GM19238 (cell line): ENCODE data around the gene HECW1.
"Not testable (repeated sequence)": the region's sequence is repeated elsewhere in the genome, so short reads cannot be mapped to it uniquely, and the experiment has no call there.

Experiments
- DNase-seq: peaks from one replicate; pipeline ENCODE4 v3.0.0; 2011; ENCODE audit warnings: low spot score; ENCODE audit not compliant: insufficient read length

HECW1 gene

DNA sequence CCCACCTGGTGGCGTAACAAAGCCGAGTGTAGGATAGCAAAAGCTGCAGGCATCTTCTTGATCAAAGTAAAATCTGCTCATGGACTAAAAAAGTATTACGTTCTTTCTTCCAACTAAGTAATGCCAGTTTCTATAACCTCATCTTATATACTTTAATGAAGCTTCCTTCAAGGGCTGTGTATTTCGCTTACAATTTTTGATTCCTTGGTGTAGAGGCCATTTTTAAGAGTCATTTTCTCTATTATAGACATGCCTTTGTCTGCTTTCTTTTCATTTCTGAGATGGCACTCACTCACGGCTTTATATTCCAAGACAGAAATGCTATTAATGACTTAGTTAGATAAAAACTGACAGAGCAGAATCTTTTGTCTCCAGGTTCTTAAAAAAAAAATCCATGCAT, 194.0 kb downstream of the HECW1 start:
- DNase-seq, result no peak

- DNase-seq, result no peak
Observed at GRCh38 chr7:43307522-43307921, 195.1 kb downstream of the HECW1 start.

DNA sequence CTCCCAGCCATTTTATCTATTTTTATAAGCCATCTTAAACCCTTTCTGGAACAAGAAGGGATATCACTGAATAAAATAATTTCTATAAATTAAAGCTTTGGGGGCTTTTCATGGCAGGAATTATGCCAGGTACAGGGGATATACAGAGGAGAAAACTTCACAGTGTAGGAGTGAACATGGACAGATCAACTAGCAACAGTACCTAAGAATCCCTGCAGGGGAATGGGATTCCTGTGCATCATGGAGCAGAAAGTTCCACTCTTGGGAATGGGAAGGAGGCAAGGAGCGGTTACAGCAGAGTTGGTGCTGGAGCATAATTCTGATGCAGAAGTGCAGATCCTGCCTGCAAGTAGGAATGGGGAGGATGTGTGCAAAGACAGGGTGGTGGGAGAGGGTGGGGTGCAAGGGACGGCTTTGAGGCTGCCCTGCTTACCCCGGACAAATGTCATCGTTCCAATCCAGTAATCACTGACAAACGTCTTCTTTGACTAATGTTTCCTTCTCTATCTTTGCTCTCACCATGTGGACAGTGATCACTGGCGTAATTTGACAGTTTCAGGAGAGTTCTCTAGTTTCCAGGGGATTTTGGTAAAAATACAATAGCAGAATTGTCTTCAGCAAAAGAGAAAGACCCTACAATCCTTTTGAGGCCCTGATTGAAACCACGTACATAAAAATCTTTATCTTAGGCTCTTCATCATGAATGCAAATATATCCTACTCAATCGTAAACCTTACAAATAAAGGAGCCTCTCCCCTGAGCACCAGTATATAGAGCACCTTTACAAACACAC, 196.7 kb downstream of the HECW1 start:
- DNase-seq, result no peak

- no peak for DNase-seq
Observed at GRCh38 chr7:43309706-43310022, 197.2 kb downstream of the HECW1 start.

GRCh38 chr7:43311052-43311451, 198.6 kb downstream of the HECW1 start:
- no peak for DNase-seq

GRCh38 chr7:43311694-43312093, 199.2 kb downstream of the HECW1 start:
- no peak for DNase-seq

DNA sequence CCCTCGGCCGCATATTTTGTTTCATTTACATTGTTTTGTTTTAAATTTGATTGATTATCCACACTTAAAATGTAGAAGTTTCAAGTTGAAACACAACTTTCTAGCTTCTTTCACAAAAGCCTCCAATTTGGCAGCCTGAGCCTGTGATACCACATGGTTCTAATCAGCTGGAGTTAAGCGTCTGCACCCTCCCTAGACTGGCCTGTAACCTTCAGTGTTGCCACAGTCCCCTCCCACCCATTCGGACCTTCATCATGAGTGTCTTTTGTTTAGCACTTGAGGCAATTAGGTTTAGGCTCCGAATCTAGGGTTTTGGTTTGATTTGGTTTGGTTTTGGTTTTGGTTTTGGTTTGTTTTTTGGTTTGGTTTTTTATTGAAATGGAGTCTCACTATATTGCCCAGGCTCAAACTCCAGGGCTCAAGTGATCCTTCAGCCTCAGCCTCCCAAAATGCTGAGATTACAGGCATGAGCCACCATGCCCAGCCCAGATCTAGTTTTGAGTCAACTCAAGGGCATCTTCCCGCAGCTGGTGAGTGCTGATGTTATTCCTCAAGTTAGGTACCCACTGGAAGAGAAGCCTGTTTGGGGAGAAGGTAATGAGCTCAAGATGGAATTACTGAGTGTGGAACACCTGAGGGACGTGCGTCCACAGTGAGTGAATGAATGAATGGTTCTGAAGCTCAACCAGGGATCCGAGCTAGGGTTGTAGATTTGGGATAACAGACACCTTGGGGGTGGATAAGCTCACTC, 201.4 kb downstream of the HECW1 start:
- no peak for DNase-seq

DNA sequence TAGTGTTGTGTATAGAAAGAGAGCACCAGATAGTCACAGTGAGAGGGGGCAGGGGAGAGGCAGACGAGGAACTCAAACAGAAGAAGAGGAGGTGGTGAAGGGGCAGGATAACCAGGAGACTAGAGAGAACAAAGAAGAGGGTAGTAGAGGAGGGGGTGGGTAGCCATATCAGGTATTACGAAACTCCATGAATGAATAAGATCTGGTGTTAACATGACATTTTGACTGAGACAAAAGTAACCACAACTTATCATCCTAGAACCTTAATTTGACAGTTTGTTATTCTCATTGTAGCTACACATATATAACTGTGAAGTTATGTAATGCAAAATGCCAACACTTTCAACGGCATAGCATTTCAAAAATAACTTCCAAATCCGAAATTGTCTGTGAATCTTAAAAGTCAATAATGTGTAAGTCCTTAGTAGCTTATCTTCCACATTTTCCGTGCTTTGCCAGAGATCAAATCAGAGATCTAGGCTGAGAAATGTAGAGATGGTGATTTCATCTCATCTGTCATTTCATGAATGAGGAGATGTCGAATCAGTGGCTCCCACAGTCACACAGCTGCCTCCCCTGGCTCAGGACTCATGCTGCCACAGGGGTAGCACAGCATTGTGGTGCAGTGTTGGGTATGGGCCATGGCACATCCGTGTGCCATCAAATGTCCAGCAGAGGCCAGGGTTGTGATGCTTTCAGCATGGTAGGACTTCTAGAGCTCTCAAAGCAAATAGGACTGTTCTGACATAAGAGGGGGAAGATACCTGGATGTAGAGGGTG, 202.1 kb downstream of the HECW1 start:
- DNase-seq, result no peak

DNA sequence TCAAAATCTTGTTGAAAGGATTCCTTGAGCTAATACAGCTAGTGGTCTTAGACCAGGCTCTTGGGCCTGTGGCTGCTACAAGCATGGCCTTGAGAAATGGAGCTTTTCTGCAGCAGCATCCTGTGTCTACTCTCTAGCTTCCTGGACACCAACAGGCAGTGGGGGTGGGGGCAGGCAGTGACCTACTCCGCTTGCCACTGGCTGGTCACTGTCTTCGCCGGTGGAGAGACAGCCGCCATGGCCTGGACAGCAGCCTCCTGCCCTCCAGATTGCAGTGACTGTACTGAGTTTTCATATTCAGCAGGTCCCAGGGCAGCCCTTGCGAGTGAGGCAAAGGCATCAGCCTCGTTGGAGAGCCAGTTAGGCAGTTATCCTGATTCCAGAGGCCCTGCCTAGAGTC, 204.6 kb downstream of the HECW1 start:
- DNase-seq, result no peak

GRCh38 chr7:43318188-43318770, 205.8 kb downstream of the HECW1 start:
- DNase-seq, result no peak

DNA sequence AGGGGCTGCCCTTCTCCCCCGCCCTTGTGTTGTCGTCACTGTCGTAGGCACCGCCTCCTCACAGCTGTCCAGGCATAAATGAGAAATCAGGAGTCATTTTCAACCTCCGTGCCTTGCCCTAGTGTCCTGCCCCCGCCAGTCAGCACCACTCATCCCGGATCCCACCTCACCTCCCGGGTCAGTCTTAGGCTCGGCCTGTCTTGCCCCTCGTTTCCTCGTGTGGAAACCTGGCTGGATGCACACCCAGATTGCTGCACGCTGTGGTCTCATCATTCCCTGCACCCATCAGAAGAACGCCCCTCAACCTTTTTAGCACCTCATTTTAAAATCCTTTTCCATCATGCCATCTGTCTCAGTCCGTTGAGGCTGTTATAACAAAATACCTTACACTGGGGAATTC, 213.1 kb downstream of the HECW1 start:
- DNase-seq, result no peak

- no peak for DNase-seq
Observed at GRCh38 chr7:43328336-43328735, 215.9 kb downstream of the HECW1 start.

DNA sequence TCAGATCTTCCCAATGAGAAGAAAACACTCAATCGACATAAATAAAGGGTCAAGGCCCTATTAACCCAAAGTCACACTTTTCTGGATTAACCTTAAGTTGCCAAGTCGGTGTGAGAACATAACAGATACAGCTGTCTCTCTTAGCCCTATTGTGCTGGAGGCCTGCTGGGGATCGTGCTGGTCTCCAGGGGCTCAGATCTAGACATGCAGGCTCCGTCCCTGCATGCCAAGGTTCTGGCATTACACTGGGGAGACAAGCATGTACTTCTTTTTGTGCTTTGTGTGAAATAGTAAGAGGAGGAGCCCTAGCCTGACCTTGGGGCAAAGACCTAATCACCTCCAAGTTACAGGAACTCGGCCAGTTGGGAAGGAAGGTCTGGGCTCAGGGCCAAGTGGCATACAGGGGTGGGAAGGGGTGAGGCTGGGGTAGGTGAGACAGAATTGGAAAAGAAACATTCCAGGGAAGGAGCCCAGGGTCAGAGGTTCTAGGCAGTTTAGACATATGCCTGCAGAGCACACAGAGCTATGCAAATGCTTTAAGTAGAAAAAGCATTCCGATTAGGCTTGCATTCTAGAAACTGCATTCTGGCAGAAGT, 216.4 kb downstream of the HECW1 start:
- DNase-seq, result no peak

DNA sequence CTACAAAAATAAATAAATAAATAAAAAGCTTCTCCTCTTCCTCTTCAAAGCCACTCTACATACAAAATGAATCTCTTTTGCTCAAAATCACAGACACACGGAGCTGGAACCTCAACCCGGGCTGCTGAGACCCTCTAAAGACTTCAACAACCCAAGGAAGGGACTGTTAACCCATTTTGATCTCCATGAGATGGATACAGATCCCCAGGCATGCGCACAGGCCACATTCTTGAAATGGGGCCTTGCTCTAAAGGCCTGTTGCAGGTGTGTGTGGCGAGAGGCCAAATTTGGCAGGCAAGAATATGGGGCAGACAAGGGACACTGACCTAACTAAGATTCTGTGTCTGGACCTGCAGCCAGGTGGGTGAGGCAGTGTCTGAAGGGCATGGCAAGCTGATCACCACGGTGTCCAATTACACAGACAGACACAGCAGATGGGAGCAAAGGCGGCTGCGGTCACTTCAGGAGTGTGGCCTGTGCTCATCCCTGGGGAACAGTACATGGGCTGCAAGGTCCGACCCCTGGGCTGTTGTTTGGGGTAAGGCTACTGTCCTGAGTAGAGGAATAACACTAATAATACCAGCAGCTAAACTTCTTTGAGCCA, 219.8 kb downstream of the HECW1 start:
- no peak for DNase-seq

DNA sequence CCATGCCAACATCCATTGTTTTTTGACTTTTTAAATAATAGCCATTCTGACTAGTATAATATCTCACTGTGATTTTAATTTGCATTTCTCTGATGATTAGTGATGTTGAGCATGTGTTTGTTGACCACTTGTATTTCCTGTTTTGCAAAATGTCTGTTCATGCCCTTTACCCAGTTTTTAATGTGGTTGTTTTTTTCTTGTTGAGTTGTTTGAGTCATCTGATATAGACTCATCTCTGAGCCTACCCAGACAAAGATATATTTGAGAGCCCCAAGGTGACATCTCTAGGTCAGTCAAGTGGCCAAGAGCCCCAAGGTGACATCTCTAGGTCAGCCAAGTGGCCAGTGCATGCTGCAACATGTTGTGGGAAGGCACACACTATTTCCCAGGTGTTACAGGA, 224.7 kb downstream of the HECW1 start:
- DNase-seq, result no peak

DNA sequence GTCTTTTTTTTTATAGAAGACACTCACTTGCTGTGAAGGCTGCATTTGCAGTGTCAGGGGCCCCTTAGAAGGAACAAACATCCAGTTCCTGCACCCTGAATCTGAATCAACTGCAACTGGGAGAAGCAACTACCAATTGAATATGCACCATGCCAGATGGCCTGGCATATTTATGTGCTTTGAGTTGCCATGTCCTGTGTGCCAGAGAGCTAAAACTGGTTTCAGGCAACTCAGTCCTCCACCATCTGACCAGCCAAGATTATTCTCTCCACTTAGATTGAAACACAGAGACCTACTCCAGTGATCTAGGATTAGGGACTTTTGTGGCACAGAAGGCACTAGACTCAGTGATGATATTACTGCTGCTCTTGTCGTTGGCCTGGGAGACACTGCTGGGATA, 225.4 kb downstream of the HECW1 start:
- DNase-seq, result no peak

DNA sequence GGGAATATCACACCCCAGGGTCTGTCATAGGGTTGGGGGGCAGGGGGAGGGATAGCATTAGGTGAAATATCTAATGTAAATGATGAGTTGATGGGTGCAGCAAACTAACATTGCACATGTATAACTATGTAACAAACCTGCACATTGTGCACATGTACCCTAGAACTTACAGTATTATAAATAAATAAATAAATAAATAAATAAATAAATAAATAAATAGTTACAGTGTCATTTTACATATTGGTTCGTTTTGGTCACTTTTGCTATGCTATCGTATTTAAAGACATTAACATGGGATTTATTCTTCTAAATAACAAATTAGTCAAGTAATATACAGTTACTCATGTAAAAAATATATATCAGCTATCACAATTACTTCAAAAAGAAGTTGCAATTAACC, 228.7 kb downstream of the HECW1 start:
- no peak for DNase-seq

DNA sequence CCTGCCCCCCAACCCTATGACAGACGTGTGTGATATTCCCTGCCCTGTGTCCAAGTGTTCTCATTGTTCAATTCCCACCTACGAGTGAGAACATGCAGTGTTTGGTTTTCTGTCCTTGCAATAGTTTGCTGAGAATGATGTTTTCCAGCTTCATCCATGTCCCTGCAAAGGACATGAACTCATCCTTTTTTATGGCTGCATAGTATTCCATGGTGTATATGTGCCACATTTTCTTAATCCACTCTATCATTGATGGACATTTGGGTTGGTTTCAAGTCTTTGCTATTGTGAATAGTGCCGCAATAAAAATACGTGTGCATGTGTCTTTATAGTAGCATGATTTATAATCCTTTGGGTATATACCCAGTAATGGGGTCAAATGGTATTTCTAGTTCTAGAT, 231.0 kb downstream of the HECW1 start:
- not testable (repeated sequence) for DNase-seq

DNA sequence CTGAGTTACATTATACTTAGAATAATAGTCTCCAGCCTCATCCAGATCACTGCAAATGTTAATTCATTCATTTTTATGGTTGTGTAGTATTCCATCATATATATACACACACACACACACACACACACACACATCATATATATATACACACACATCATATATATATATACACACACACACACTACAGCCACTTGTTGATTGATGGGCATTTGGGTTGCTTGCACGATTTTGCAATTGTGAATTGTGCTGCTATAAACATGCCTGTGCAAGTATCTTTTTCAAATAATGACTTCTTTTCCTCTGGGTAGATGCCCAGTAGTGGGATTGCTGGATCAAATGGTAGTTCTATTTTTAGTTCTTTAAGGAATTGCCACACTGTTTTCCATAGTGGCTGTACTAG, 233.2 kb downstream of the HECW1 start:
- not testable (repeated sequence) for DNase-seq

DNA sequence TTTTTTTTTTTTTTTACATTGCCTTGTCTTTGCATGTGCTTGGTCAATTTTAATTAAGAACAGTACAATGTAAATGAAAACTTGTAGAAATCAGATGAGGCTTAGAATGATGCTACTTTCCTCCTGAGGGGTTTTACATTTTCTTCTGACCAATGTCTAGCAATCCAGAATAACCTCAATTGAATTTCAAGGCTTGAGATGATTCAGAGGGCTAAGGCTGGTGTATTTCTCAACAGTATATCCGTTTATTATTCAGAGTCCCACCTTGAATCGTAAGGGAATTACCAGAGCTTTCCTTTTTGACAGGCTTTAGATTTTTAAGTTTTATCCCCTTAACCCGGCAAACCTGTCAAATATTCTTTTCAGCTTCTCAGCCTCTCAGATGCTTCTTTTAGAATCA, 239.2 kb downstream of the HECW1 start:
- DNase-seq, result no peak

- no peak for DNase-seq
Observed at GRCh38 chr7:43353902-43354301, 241.5 kb downstream of the HECW1 start.
